ENCODE results near the gene SCAI.
"Not testable (repeated sequence)": the region's sequence is repeated elsewhere in the genome, so short reads cannot be mapped to it uniquely, and the experiment has no call there.

SCAI gene

DNA sequence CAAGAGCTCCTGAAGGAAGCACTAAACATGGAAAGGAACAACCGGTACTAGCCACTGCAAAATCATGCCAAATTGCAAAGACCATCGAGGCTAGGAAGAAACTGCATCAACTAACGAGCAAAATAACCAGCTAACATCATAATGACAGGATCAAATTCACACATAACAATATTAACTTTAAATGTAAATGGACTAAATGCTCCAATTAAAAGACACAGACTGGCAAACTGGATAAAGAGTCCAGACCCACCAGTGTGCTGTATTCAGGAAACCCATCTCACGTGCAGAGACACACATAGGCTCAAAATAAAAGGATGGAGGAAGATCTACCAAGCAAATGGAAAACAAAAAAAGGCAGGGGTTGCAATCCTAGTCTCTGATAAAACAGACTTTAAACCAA lies 131.3 kb downstream of the SCAI start:
- not testable (repeated sequence) for DNase-seq

DNA sequence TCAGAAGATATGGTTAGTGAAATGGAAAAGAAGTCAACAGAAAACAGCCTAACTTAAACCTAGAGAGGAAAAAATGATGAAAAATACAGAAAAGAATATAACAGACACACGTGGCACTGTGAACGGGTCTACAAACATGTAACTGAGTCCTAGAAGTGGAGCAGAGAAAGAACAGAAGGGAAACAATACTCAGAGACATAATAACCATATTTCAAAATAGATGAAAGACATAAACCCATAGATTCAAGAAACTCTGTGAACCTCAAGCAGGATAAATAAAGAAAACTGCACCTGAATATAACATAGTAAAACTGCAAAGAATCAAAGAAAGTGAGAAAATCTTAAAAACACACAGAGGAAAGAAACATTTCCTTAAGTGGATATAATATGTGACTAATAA lies 134.7 kb downstream of the SCAI start:
- no peak for DNase-seq

DNA sequence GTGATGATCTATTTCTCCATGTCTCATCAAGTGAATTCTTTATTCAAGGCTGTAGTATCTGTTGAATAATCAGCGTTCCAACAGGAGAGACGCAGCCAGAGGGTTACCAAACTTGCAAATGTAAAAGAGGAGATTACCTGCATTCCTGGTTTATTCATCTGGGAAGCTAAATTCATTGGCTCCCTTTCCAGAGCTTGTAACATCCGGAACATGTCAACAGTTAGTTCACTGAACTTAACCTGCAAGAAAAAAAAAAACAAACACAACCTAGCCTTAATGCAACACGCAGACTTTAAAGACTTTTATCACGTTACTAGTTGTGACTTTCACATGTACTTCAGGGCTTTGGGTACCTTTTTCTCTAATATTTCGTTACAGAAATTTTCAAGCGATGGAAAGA lies 140.0 kb downstream of the SCAI start:
- no peak for DNase-seq

DNA sequence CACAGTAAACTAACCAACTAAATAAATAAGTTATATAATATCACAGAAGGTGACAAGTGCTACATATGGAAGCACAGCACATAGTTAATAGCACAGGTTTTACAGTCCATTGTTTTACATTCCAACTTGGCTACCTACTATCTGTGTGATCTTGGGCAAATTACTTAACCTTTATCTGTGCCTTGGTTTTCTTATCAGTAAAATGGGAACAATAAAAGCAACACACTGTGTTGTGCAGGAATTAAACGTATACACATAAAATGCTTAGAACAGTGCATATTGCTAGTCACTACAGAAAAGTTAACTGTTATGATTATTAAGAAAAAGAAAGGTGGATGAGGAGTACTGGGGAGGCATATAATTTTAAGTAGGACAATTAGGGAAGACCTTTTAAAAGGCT lies 159.6 kb downstream of the SCAI start:
- DNase-seq: no peak

DNA sequence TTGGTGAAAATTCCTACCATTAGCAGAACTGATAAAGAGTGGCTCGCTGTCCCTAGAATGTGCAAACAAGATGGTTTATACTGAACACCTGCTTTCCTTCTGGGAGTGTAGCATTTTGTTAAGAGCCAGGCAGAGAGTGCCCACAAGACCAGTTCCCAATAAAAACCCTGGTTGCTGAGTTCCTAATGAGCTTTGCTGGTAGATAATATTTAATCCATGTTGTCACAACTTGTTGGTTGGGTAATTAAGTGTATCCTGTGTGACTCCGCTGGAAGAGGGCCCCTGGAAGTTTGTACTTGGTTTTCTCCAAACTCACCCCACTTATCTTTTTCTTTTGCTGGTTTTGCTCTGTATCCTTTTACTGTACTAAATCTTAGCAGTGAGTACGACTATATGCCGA lies 162.9 kb downstream of the SCAI start:
- no peak for DNase-seq

DNA sequence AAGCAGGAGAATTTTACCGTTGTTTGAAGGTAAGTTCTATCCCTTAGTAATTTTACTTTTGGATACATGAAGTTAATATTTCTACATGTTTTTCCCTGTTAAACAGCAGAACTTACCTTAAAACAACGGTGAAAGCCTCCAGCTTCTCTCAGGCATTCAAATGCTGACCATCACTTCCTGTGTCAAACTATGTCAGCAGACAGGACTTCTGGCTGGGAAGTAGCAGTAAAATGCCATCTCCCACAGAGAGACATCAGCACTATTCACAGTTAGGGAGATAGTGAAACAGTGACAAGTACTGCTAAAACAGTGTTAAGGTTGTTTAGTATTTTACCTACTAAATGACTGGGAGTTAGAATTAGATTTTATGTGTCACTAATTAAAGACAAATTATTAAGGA lies 168.2 kb downstream of the SCAI start:
- DNase-seq: no peak

DNA sequence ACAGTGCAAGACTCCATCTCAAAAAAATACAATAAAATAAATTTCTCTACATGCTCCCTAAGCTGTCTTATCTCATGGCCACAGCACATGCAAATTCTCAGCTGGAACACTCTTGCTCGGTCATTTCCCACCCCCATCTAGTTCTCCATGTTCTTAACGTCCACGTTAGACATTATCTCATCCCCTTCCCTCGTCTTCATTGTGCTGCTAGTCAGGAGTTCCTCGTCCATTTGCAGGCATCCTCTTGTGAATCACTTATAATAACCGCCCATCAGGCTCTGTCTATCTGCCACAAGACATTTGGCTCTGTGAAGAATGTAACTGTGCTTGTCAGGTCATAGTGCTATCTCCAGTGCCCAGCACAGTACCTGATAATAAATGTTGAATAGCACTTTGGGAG lies 169.5 kb downstream of the SCAI start:
- no peak for DNase-seq

DNA sequence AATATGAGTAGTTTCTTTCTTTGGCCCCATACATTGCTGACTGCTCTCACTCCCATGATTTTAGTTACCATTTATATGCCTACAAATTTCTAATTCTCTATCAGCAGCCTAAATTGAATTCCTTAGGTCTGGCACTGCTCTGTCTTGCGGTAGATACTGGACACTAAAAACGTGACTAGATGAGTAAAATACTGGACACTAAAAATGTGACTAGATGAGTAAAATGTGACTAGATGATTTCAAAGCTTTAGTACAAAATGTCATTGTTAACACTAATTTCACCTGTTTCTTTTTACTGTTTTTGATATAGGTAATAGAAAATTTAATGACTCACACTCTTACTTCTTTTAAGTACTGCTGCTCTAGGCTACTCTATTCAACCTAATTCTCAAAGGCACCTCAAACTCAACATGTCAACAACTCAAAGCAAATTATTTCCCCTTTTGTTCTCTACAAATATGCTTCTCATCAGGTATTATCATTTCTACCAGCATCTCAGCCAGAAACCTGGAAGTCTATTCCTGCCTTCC lies 171.0 kb downstream of the SCAI start:
- no peak for DNase-seq

DNA sequence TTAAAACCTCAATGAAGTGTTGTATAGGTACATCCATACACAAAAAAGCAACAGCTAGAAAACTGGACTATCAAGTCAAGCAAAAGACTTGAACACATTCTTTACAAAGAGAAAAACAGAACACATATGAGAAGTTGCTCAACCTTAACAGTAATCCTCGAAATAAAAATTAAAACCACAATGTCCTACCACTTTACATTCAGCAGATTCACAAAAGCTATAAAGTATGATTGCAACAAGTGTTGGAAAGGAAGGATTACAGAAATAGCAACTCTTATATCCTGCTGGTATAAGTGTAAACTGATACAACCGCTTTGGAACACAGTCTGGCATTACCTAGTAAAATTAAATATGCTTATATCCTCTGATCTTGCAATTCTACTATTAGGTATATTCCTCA lies 173.9 kb downstream of the SCAI start:
- no peak for DNase-seq

DNA sequence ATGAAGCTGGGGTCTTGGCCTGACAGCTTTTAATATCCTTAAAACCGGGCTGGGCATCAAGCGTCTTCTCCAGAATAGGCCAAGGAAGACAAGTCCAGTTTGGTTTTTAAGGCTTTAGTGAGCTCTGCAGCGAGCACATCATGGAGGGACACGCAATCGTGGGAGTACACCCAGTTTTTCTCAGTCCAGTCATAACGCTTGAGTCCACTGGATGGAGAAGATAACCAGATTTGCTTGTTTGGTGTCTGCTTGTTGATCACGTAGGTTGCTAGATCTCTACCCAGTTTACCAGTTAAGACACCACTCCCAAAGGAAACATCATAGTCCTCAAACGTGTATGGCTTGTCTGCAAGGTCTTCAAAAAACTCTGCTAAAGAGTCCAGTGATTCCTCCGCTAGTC lies 175.1 kb downstream of the SCAI start:
- no peak for DNase-seq

DNA sequence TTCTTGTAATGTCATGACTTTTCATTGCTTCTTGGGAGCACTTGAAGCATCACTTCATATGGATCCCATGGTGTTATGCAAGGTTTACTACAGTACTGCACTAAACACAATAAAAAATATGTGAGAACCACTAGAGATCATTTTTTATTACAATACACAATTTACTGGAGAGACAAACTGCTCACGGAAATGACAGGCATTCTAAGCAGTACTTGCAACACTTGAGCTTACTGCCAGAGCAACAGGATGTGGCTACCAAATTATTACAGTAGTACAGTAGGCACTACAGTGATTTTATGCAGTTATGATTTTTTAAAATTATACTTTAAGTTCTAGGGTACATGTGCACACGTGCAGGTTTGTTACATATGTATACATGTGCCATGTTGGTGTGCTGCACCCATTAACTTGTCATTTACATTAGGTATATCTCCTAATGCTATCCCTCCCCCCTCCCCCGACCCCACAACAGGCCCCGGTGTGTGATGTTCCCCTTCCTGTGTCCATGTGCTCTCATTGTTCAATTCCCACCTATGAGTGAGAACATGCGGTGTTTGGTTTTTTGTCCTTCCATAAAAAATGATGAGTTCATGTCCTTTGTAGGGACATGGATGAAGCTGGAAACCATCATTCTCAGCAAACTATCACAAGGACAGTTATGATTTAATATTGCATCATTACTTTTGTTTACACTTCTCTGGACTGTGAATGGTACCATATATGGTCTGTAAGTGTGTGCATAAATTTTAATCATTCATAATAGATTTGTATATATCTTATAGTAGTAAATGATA lies 177.4 kb downstream of the SCAI start:
- not testable (repeated sequence) for DNase-seq

DNA sequence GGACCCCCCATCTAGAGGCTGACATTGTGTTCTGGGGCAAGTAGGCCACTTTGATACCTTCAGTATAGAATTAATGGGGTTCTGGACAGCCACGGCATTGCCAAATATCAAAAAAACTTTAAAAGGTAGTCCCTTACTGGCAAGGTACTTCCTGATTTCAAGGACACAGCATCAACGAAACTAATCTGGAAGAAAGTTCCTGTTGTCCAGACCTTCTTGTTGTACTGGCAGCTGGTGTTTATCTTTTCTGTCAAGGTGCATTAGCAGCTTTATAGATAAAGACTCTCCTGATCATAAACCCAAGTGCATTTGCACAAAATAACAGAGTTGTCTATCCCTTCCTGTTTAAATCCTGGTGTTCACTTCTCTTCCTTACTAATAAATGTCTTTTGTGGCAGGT lies 178.7 kb downstream of the SCAI start:
- no peak for DNase-seq

DNA sequence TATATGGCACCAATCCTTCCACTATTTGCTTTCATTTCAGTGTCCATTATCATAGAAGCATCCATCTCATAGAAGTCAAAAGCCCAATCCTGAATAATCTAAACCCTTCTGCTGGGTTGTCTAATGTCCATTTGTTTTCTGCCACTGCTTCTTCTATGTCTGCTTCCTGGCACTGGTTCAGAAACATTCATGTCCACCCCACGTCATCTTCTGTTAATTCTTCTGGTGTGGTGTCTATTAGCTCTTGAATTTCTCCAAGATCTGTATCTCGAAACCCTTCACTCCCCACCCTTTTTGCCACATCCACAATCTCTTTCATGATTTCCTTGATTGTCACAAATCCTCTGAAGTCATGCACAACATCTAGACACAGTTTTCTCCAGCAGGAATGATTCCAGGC lies 179.3 kb downstream of the SCAI start:
- no peak for DNase-seq

DNA sequence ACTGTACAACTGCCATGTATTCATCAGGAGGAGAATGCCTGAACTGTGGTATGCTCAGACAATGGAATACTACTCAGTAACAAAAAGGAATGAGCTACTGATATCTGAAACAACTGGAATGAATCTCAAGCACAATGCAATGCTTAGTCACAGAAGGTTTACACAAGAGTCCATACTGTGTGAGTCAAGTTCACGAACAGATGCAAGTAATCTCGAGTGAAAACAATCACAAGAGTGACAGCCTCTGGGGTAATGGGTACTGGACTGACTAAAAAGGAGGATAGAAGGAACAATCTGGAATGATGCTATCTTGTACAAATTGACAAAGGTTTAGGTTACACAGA lies 182.9 kb downstream of the SCAI start:
- DNase-seq: no peak

DNA sequence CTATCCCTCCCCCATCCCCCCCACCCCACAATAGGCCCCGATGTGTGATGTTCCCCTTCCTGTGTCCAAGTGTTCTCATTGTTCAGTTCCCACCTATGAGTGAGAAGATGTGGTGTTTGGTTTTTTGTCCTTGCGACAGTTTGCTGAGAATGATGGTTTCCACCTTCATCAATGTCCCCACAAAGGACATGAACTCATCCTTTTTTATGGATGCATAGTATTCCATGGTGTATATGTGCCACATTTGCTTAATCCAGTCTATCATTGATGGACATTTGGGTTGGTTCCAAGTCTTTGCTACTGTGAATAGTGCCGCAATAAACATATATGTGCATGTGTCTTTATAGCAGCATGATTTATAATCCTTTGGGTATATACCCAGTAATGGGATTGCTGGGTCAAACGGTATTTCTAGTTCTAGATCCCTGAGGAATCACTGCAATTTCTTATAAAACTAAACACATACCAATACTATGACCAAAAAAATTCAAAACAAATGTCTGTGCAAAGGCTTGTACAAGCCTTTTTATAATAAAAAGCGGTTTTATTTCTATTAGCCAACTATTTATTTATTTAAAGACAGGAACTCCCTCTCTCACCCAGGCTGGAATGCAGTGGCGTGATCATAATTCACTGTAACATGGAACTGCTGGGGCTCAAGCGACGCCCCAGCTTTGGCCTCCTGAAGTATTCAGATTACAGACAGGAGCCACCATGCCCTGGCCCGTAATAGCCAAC lies 183.5 kb downstream of the SCAI start:
- not testable (repeated sequence) for DNase-seq

DNA sequence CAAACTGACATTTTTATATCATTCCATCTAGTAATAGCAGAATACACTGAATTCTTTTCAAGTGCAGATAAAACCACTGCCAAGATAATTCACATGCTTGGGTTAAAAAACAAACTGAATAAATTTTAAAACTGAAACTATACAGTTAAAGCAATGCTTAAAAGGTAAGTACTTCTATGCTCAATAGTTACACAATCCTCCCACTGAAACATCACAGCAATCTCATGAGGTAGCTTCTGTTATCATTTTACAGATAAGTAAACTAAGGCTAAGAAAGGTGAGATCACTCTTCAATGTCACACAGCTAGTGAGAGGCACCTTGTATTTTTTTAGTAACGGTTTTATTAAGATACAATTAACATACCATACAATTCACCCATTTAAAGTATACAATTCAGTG lies 189.1 kb downstream of the SCAI start:
- no peak for DNase-seq

DNA sequence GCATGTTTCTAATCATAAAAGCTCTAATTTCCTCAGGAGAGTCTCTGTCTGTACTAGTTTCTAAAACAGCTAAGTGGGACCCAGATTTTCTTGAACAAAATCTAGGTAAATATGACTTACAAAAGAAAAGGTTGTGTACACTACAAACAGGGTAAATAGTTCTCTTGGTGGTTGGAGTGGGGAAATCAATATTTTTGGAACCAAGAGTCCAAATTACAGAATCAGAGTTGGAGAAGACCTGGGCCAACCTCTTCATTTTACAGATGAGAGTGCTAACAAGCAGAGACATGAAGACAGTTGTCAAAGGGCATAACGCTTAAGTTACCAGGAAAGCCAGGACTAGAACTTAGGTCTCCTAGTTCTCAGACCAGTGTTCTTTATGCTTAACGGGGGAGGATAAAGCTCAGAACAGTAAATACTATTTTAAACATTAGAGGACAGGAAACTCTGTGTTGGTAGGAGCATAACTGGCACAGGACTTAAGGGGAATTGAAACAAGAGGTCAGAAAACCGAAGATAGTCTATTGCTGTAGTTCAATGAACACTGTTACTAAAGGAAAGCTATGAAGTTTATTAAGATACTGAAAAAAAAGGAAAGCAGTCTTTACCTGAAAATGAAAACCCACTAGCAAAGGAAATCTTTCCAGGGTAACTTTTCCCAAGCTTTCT lies 193.1 kb downstream of the SCAI start:
- no peak for DNase-seq

DNA sequence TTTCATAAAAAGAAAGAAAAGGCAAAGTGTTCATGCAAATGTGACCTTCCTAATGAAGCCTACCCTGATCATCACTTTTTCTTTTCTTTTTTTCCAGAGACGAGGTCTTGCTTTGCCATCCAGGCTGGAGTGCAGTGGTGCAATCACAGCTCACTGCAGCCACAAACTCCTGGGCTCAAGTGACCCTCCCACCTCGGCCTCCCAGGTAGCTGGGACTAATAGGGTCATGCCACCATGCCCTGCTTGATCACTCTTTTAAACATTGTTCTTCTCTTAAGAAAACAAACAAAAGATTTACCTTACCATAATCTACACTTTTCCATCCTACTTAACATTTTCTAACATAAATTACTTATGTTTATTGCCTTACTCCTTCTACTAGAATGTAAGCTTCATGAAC lies 193.9 kb downstream of the SCAI start:
- no peak for DNase-seq

DNA sequence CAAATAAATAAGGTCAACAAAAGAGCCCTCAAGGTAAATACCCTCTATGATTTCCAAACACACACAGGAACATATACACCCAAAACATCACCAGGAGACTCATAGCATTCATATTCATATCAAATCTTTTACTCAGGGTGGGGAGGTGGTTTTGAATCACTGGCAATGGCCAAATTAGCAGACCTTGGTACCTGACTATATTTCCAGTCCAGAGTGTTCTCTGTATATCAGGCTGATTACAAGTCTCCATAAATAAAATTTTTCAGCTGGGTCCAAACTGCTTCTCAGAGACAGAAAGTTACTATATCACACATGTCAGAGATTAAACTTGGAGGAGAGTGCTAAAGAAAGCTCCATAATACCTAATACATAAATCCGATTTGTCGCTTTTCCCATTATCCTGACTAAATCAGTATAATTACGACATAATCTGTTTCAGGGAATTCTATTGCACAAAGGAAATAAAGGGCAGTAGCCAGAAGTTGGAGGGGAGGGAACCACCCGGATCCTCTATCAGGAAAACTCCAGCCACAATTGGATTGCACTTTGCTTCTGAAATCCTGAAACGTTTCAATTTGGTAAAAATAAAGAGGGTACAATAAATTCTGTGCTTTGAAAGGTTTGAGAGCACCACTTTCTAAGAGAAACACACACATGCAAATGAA lies 195.5 kb downstream of the SCAI start:
- DNase-seq: no peak

DNA sequence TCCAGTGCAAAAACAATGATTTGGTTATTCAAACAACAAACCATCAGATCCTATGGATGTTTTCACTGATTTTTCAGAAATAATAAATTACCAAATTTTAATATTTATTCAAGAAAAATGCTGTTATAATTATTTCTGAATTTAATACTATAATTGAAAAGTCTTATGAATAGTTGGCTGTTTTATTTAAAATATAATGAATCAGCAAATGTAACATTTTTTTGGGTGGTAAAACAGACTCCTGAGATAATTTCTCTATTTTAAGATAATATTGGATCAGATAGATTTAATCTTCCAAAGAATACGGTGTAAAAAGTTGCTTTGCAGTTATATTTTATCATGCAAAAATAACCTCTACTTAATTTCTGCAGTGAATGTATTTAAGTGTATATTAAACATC lies 197.2 kb downstream of the SCAI start:
- DNase-seq: no peak

DNA sequence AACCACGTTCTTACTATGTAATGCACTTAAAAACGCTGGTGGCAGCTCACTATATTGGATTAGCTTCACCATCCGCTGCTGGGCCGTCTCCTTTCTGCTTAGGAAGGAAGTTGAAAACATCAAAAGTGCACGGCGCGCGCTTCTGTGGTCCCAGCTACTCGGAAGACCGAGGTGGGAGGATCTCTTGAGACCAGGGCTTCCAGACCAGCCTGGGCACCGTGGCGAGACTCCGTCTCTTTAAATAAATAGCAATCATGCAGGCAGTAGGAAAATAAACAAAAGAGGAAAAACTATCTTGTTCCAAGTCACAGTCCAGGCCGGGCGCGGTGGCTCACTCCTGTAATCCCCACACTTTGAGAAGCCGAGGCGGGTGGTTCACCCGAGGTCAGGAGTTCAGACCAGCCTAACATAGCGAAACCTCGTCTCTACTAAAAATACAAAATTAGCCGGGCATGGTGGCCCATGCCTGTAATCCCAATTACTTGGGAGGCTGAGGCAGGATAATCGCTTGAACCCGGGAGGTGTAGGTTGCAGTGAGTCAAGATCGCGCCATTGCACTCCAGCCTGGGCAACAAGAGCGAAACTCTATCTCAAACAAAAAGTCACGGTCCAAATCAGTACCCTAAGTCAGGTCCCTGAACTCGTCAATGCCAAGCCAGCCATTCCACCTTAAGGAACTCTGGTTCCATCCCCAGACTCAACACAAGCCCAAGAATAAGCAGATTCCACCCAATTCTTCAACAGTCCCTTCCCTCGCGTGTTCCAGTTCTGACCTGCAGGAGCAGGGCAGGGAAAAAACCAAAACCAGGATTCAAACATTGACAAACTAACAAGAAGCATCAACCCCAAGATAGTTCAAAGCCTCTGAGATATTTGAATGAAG lies 201.4 kb downstream of the SCAI start:
- DNase-seq: peak; percentile 34

Data from stimulated activated naive CD4-positive, alpha-beta T cell treated with Interleukin-2 at 50 U/mL for 16 hours (primary cell).